ENCODE measurements around the gene PLA2G15. TPM values are rescaled to one million over a fixed set of nuclear protein-coding genes. Genes with fewer than 3 reads are reported as not detected.

PLA2G15 gene
- total RNA-seq, 1 experiment from 2014 or later, result 10.3 TPM

DNA sequence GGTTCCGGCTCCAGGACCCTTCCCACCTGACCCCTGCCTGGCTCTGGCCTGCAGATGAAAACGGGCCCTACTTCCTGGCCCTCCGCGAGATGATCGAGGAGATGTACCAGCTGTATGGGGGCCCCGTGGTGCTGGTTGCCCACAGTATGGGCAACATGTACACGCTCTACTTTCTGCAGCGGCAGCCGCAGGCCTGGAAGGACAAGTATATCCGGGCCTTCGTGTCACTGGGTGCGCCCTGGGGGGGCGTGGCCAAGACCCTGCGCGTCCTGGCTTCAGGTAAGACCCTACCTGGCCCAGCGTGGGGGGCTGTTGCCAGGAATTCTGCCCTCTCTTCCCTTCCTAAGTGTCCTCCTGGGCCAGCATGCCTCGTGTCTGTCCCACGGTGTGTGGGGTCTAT is 10.5 kb downstream of the PLA2G15 start:
- no peaks in the 10 kb centered on the region for H3K27me3 ChIP-seq (ENCODE audit: control insufficient read depth, insufficient read depth, low read length)
- H3K36me3 ChIP-seq (replicated peaks; ENCODE audit: control insufficient read depth, insufficient read depth, low read length), result no peaks in the 10 kb centered on the region; the same call in none of the 2 replicates
- H3K4me3 ChIP-seq (ENCODE audit: insufficient read depth, low read depth, low read length), result no peak overlapping the region
- DNase-seq, result peak; percentile 38

DNA sequence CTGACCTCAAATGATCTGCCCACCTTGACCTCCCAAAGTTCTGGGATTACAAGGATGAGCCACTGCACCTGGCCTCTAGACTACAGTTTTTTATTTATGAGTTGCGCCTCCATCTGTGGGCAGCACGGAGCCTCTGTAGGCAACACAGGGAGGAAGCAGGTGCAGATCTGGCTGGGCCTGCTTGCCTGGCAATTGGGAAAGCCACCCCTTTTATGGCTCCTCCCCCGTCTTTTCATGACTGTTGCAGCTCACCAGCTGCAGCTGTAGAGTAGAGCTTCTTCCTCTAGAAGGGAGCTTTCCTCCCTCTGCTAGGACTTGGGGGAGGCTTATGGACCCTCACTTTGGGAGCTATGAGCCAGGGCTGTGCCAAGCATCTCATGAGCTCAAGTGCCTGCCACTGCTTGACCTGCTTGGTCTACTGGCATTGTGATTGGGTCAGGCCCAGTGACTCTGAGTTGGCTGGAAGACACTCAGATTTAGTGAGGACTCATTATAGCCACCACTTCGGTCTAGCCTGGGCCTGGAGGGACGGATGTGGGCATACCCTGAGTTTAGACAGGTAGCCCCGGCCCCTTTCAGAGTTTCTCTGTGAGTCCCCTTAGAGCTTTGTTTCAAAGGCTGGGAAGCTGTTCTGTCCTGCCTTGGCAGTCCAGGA is 12.2 kb downstream of the PLA2G15 start:
- Histone ChIP-seq H3K4me3 (ENCODE audit: insufficient read depth, low read depth, low read length) (no peak overlapping the region), H3K36me3 (replicated peaks; ENCODE audit: control insufficient read depth, insufficient read depth, low read length) (no peaks in the 10 kb centered on the region; the same call in 1 of the 2 replicates), H3K27me3 (ENCODE audit: control insufficient read depth, insufficient read depth, low read length) (no peaks in the 10 kb centered on the region)
- DNase-seq, result peak; percentile 64

DNA sequence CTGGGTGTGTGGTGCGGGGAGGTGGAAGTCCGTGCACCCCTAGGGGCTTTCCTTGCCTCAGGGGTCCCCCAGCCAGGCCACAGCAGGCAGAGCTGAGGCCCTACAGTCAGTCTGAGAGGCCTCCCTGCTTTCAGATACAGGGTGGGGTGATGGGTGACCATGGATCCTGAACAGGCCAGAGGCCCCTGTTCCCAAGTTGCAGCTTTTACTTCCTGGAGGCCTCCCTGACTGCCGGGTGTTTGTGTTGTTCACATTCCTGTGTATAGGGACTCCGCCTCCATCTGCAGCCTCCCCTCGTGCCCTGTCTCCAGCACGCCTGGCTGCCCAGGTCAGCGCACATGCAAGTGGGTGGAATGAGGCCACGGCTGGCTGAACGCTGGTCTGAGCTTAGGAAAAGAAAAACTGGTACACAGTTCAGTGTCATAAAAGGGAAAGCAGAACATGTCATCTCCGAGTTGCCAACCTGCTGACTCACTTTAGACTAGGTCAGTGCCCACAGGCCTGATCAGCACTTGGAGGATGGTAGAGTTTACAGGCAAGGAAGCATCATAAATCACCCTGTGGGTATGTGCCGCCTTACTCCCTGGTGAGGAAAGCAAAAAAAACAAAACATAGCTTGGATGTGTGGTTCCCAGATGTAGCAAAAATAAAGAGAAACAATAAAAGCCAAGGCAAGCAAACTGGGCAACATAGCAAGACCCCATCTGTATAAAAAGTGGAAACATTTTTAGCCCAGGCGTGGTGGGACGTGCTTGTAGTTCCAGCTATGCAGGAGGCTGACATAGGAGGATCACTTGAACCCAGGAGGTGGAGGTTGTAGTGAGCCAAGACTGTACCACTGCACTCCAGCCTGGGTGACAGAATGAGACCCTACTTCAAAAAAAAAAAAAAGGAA is 13.0 kb downstream of the PLA2G15 start:
- H3K36me3 ChIP-seq (replicated peaks; ENCODE audit: control insufficient read depth, insufficient read depth, low read length), result no peaks in the 10 kb centered on the region; the same call in 1 of the 2 replicates
- H3K27me3 ChIP-seq (ENCODE audit: control insufficient read depth, insufficient read depth, low read length), result no peaks in the 10 kb centered on the region
- DNase-seq, result peak; percentile 40
- H3K4me3 ChIP-seq (ENCODE audit: insufficient read depth, low read depth, low read length), result no peak overlapping the region

DNA sequence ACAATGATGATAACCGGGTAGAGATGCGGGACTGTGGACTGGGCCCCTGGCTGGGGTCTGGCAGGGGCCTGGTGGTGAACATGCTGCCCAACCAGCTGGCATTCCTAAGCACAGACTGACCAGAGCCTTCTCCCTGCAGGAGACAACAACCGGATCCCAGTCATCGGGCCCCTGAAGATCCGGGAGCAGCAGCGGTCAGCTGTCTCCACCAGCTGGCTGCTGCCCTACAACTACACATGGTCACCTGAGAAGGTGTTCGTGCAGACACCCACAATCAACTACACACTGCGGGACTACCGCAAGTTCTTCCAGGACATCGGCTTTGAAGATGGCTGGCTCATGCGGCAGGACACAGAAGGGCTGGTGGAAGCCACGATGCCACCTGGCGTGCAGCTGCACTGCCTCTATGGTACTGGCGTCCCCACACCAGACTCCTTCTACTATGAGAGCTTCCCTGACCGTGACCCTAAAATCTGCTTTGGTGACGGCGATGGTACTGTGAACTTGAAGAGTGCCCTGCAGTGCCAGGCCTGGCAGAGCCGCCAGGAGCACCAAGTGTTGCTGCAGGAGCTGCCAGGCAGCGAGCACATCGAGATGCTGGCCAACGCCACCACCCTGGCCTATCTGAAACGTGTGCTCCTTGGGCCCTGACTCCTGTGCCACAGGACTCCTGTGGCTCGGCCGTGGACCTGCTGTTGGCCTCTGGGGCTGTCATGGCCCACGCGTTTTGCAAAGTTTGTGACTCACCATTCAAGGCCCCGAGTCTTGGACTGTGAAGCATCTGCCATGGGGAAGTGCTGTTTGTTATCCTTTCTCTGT is 14.0 kb downstream of the PLA2G15 start:
- Histone ChIP-seq H3K27me3 (ENCODE audit: control insufficient read depth, insufficient read depth, low read length) (no peaks in the 10 kb centered on the region), H3K36me3 (replicated peaks; ENCODE audit: control insufficient read depth, insufficient read depth, low read length) (no peaks in the 10 kb centered on the region; the same call in 1 of the 2 replicates), H3K4me3 (ENCODE audit: insufficient read depth, low read depth, low read length) (no peak overlapping the region)
- DNase-seq, result no peak

DNA sequence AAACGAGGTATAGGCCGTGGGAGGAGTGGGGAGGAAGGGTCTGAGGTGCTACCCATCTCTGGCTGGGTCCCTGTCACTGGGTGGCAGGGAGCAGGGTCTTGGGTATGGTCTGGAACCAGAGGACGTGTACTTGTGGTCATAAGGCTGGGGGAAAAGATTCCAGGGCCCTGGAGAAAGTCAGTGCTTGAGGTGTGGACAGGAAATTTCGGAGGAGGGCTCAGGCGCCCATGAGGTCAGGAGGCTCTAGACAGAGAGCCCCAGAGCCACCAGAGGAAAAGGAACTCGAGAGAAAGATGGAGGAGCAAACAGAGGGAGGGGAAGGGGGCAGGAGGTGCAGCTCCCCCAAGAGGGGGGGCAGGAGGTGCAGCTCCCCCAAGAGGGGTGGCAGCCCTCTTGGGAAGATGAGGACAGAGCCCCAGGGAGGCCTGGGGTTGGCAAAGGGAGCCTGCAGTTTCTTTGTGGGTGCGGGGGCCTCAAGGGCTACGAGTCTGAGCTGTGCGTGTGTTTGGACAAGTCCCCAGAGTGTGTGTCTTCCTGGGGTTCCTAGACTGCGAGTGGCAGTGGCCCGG is 18.5 kb downstream of the PLA2G15 start:
- DNase-seq, result no peak
- H3K36me3 ChIP-seq (replicated peaks; ENCODE audit: control insufficient read depth, insufficient read depth, low read length), result no peaks in the 10 kb centered on the region; the same call in 1 of the 2 replicates

DNA sequence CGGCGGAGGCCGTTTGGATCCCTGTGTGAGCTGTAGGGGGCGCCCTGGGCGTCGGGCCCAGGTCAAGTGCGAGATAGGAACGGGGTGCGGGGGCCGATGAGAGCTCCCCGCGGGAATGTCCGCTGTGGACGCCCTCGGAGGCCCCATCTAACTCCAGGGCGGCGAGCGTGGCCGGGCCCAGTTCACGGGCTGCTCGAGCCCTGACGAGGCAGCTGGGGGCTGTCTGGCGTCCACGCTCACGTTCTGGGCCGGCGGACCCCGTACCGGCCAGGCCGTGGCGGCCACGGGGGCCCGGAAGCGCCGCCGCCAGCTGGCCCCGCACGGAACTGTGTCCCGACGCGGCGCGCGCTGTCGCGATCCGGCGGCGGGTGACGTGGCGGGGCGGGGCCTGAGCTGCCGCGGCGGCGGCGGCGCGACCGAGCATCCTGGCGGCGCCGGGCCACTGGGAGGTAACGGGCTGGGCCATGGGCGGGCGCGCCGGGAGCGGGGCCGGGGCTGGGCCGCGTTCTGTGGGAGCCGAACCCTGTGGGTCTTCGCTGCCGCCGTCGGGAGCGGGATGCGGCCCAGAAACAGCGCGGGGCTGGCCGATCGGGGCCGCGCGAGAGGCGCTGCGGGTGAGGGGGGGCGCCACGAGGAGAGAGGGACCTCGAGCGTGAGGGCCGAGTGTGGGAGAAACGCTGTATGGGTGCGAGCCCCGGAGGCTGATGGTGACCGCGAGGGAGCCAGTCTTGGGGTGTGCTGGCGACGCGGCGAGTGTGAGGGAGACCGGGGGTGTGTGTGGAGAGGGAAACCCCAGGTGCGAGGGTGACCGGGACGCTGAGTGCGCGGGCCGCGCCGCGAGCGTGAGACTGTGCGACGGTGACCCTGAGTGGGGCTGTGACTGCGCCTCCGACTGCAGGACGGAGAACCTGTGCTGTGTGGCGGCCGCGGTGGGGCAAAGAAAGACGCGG is 19.2 kb downstream of the PLA2G15 start, which contains the start of gene SLC7A6:
TSS of gene SLC7A6 (plus strand) at position 399 of the 950 bp plus-strand sequence. CDS start 10,201 bp downstream, outside the sequence.
- peak; percentile 96 for DNase-seq
- Histone ChIP-seq H3K36me3 (replicated peaks; ENCODE audit: control insufficient read depth, insufficient read depth, low read length) (no peaks in the 10 kb centered on the region; the same call in 1 of the 2 replicates), H3K27me3 (ENCODE audit: control insufficient read depth, insufficient read depth, low read length) (peaks cover 4% of the 10 kb centered on the region; the same call in 1 of the 2 replicates), H3K4me3 (ENCODE audit: insufficient read depth, low read depth, low read length) (peak within 1 kb of the TSS; percentile 96)

More for the DNA sequence above, 18.5 kb downstream of the PLA2G15 start:
- Histone ChIP-seq H3K4me3 (ENCODE audit: insufficient read depth, low read depth, low read length) (peak overlapping the region; percentile 96), H3K27me3 (ENCODE audit: control insufficient read depth, insufficient read depth, low read length) (peaks cover 4% of the 10 kb centered on the region; the same call in 1 of the 2 replicates)

DNA sequence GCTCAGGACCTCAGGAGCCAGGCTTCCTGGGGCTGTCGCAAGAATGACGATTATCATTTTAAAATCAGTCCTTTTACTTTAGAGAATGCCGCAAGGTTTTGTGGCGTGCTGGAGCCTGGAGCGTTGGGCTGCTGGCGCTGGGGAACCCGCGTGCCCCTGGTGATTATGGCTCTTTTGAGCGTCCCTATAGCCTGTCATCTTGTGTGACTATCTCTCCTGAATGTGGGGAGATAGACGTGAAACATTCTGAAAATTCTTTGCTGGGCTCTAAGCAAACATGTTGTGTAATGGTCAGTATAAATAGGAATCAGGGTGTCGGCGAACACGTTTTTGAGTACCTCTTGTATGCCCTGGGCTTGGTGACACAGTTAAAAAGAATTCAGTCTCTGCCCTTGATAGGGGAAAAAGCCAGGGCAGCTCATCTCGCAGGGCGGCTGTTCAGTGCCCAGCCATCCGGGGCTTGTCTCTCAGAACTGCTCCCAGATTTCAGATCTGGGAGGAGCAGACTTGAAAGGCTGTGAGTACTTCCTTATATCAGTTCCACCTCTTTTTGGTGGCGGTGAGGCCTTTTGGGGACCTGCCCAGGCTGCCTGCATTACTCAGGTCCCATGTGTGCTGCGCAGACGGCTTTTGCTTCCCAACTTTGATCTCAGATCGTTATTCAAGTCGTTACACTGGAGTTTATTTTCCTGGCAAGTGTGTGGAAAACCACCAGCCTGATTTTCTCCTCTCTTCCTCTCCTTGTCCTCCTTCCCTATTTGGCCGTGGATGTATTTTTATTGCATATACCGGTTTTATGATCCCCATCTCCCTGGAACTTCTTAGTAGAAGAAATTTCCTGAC is 20.1 kb downstream of the PLA2G15 start:
- peak overlapping the region; percentile 96 for H3K4me3 ChIP-seq (ENCODE audit: insufficient read depth, low read depth, low read length)
- H3K27me3 ChIP-seq (ENCODE audit: control insufficient read depth, insufficient read depth, low read length), result peaks cover 4% of the 10 kb centered on the region; the same call in 1 of the 2 replicates
- H3K36me3 ChIP-seq (replicated peaks; ENCODE audit: control insufficient read depth, insufficient read depth, low read length), result no peaks in the 10 kb centered on the region
- peak; percentile 75 for DNase-seq

DNA sequence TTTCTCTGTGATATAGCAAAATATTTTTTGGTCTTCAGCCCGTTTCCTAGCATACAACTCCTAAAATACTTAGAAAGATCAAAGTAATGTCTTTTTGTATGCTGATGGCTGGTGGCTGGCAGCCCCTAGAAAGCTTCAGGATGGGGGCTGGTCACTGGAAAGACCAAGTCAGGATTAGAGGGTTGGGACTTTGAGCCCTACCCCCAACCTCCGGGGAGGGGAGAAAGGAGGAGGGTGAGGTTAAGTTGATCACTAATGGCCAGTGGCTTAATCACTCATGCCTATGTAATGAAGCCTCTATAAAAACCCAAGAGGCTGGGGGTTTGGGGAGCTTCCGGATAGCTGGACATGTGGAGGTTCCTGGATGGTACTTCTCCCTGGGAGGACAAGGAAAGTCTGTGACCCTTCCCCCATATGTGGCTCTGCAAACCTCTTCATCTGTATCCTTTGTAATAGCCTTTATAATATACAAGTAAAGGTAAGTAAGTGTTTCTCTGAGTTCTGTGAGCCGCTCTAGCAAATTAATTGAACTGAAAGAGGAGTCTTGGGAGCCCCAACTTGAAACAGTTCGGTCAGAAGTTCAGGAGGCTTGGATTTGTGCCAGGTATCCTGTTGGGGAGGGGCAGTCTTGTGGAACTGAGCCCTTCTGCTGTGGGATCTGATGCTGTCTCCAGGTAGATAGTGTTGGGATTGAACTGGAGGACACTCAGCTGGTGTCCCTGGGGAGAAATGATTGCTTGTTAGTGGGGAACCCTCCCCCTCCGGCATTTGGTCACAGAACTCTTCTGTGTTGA is 22.6 kb downstream of the PLA2G15 start:
- H3K4me3 ChIP-seq (ENCODE audit: insufficient read depth, low read depth, low read length), result no peak overlapping the region
- no peaks in the 10 kb centered on the region; the same call in 1 of the 2 replicates for H3K36me3 ChIP-seq (replicated peaks; ENCODE audit: control insufficient read depth, insufficient read depth, low read length)

DNA sequence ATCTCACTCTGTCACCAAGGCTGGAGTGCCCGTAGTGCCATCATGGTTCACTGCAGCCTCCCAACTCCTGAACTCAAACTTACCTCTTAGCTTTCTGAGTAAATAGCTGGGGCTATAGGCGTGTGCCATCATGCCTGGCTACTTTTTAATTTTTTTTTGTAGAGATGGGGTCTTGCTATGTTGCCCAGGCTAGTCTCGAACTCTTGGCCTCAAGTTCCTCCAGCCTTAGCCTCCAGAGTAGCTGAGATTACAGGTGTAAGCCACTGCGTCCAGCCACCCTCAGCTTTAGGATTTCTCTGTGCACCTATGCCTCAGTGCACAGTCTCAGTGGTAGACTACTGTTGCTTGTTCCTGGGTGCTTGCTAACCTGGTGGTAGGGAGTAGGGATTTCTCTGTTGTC is 24.6 kb downstream of the PLA2G15 start:
- peaks cover 6% of the 10 kb centered on the region for H3K36me3 ChIP-seq (replicated peaks; ENCODE audit: control insufficient read depth, insufficient read depth, low read length)
- DNase-seq, result no peak
- H3K4me3 ChIP-seq (ENCODE audit: insufficient read depth, low read depth, low read length), result no peak overlapping the region
- H3K27me3 ChIP-seq (ENCODE audit: control insufficient read depth, insufficient read depth, low read length), result peaks cover 1% of the 10 kb centered on the region; the same call in 1 of the 2 replicates

More for the DNA sequence above, 22.6 kb downstream of the PLA2G15 start:
- peaks cover 4% of the 10 kb centered on the region; the same call in 1 of the 2 replicates for H3K27me3 ChIP-seq (ENCODE audit: control insufficient read depth, insufficient read depth, low read length)
- no peak for DNase-seq

DNA sequence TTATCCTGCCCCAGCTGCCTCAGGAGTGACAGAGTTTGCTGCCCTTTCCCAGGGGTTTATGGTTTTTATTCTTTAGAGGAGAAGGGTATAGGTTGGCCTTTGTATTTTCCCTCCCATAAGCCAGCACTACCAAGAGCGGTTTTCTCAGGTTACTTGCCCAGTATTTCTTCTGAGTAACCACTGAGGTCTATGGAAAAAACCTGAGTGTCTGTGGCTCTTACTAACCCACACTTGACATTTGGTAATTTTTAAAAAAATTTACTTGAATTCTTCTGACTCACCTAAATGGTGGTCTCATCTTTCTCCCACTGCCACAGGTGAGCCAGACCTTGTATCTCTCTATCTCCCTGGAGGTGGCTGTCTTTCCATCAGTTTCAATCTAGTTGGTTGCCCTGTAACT is 25.2 kb downstream of the PLA2G15 start:
- no peak for DNase-seq
- Histone ChIP-seq H3K4me3 (ENCODE audit: insufficient read depth, low read depth, low read length) (no peak overlapping the region), H3K27me3 (ENCODE audit: control insufficient read depth, insufficient read depth, low read length) (no peaks in the 10 kb centered on the region), H3K36me3 (replicated peaks; ENCODE audit: control insufficient read depth, insufficient read depth, low read length) (peaks cover 7% of the 10 kb centered on the region)

DNA sequence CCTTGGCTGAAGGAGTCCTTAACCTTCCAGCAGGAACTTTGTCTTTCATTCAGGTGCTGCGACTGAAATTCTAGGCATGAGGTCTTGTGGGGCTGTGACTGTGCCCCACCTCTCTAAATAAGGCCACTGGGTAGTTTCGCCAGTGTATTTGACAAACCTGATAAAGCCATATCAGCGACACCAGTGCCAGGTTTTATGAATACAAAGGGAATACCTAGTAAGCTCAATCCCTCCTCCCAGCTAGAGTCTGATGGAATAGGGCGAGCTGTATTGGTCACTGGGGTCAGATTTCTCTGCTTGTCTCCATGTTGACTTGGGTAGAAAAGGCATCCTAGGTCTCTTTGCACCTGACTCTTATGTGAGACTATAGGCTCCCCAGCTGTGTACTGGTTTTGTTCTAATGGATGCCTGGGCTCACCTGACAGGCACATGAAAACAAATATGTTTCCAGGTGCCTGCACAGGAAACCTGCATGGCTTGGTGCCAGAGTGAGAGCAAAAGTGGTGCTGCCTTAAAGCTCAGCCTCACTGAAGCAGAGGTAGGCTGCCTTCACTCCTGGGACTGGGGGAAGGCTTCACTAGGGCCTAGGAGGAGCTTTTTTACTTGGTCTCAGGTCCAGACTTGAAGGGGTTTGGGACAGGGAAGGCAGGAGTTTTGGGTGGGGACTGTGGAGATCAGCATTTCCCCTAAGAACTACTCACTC is 27.5 kb downstream of the PLA2G15 start:
- Histone ChIP-seq H3K4me3 (ENCODE audit: insufficient read depth, low read depth, low read length) (no peak overlapping the region), H3K27me3 (ENCODE audit: control insufficient read depth, insufficient read depth, low read length) (no peaks in the 10 kb centered on the region), H3K36me3 (replicated peaks; ENCODE audit: control insufficient read depth, insufficient read depth, low read length) (peaks cover 7% of the 10 kb centered on the region)
- no peak for DNase-seq
